Measurements from ENCODE around the gene CLP1. TPM values are rescaled to one million over a fixed set of nuclear protein-coding genes. Genes with fewer than 3 reads are reported as not detected.
"Not testable (repeated sequence)": the region's sequence is repeated elsewhere in the genome, so short reads cannot be mapped to it uniquely, and the experiment has no call there.

Gene CLP1
- total and polyA plus RNA-seq, 3 experiments from 2014 or later: 8.2 to 23.4 (median 22.4) TPM

GRCh38 chr11:57699813-57700212 lies 42.3 kb downstream of the CLP1 start:
- Histone ChIP-seq H3K9me3 (ENCODE audit: low read length) (no peaks in the 10 kb centered on the region), H3K27ac (ENCODE audit: low read depth, low read length) (no peak overlapping the region), H3K4me3 (ENCODE audit: low read length) (no peak overlapping the region), H3K36me3 (ENCODE audit: insufficient read depth, low read length) (peaks cover 45% of the 10 kb centered on the region), H3K27me3 (ENCODE audit: insufficient read depth, low read length, poor library complexity, severe bottlenecking) (no peaks in the 10 kb centered on the region), H3K4me1 (ENCODE audit: insufficient read depth, low read length) (no peaks in the 10 kb centered on the region)
- peaks cover 13 to 84% (median 16%) of the 10 kb centered on the region in 3 donors for H3K36me3 Mint-ChIP-seq
- no peaks in the 10 kb centered on the region for H3K4me1 Mint-ChIP-seq
- H3K27me3 Mint-ChIP-seq: no peaks in the 10 kb centered on the region
- CTCF ChIA-PET: no interaction called here
- no peak for DNase-seq
- H3K9me3 Mint-ChIP-seq: no peaks in the 10 kb centered on the region
- no peak overlapping the region for H3K4me3 Mint-ChIP-seq
- POLR2A ChIA-PET: no interaction called here
- H3K27ac Mint-ChIP-seq: peak overlapping the region in 2 of 8 donors; percentile 35 to 61

- Histone ChIP-seq H3K27ac (ENCODE audit: low read depth, low read length) (no peak overlapping the region), H3K4me1 (ENCODE audit: insufficient read depth, low read length) (no peaks in the 10 kb centered on the region), H3K27me3 (ENCODE audit: insufficient read depth, low read length, poor library complexity, severe bottlenecking) (no peaks in the 10 kb centered on the region), H3K9me3 (ENCODE audit: low read length) (no peaks in the 10 kb centered on the region), H3K4me3 (ENCODE audit: low read length) (no peak overlapping the region), H3K36me3 (ENCODE audit: insufficient read depth, low read length) (peaks cover 42% of the 10 kb centered on the region)
- DNase-seq: no peak
- Mint-ChIP-seq H3K27ac (peak overlapping the region in 2 of 8 donors; percentile 23 to 37), H3K36me3 (peaks cover 13 to 83% (median 16%) of the 10 kb centered on the region in 3 donors), H3K4me3 (peak overlapping the region in 1 of 7 donors; percentile 27), H3K27me3 (no peaks in the 10 kb centered on the region), H3K4me1 (no peaks in the 10 kb centered on the region), H3K9me3 (no peaks in the 10 kb centered on the region)
- POLR2A ChIA-PET: no interaction called here
- CTCF ChIA-PET: no interaction called here
These were observed 42.9 kb downstream of the CLP1 start for GRCh38 chr11:57700425-57700824.

- Histone ChIP-seq H3K9me3 (ENCODE audit: low read length) (no peaks in the 10 kb centered on the region), H3K27me3 (ENCODE audit: insufficient read depth, low read length, poor library complexity, severe bottlenecking) (no peaks in the 10 kb centered on the region), H3K27ac (ENCODE audit: low read depth, low read length) (no peak overlapping the region), H3K36me3 (ENCODE audit: insufficient read depth, low read length) (peaks cover 24% of the 10 kb centered on the region), H3K4me1 (ENCODE audit: insufficient read depth, low read length) (no peaks in the 10 kb centered on the region), H3K4me3 (ENCODE audit: low read length) (no peak overlapping the region)
- Mint-ChIP-seq H3K36me3 (peaks cover 5 to 70% (median 14%) of the 10 kb centered on the region in 3 donors), H3K4me1 (peaks cover 4 to 8% (median 5%) of the 10 kb centered on the region in 3 donors), H3K27me3 (no peaks in the 10 kb centered on the region), H3K27ac (peak overlapping the region in 2 of 8 donors; percentile 50 to 57), H3K4me3 (no peak overlapping the region), H3K9me3 (no peaks in the 10 kb centered on the region)
- ChIA-PET POLR2A (interaction anchor here (1.0 kb wide), 1 partner anchor 20 kb away, joined by 6 read pairs; no protein-coding TSS in a partner anchor), CTCF (interaction anchor here (1.7 kb wide), 1 partner anchor 63 kb away, joined by 4 read pairs; no protein-coding TSS in a partner anchor)
- no peak for DNase-seq
These were observed 45.8 kb downstream of the CLP1 start for GRCh38 chr11:57703341-57703740.

- ChIA-PET POLR2A (no interaction called here), CTCF (interaction anchor here (1.8 kb wide), 1 partner anchor 95 kb away, joined by 4 read pairs; no protein-coding TSS in a partner anchor)
- peaks cover 8% of the 10 kb centered on the region for H3K4me1 ChIP-seq (ENCODE audit: insufficient read depth, low read length)
- Mint-ChIP-seq H3K36me3 (peaks cover 0 to 61% (median 6%) of the 10 kb centered on the region in 3 donors), H3K27ac (peak overlapping the region in 3 of 8 donors; percentile 58 to 80 (median 66)), H3K9me3 (no peaks in the 10 kb centered on the region), H3K4me1 (peaks cover 9 to 12% (median 12%) of the 10 kb centered on the region in 3 donors), H3K4me3 (no peak overlapping the region), H3K27me3 (no peaks in the 10 kb centered on the region)
- H3K27ac ChIP-seq (ENCODE audit: low read depth, low read length): no peak overlapping the region
- no peak for DNase-seq
- peaks cover 11% of the 10 kb centered on the region for H3K36me3 ChIP-seq (ENCODE audit: insufficient read depth, low read length)
- H3K9me3 ChIP-seq (ENCODE audit: low read length): no peaks in the 10 kb centered on the region
- no peak overlapping the region for H3K4me3 ChIP-seq (ENCODE audit: low read length)
- no peaks in the 10 kb centered on the region for H3K27me3 ChIP-seq (ENCODE audit: insufficient read depth, low read length, poor library complexity, severe bottlenecking)
These were observed 47.4 kb downstream of the CLP1 start for GRCh38 chr11:57704932-57705331.

- H3K9me3 ChIP-seq (ENCODE audit: low read length); H3K27me3 Mint-ChIP-seq; H3K4me3 Mint-ChIP-seq; H3K27me3 ChIP-seq (ENCODE audit: insufficient read depth, low read length, poor library complexity, severe bottlenecking); POLR2A ChIA-PET; H3K27ac ChIP-seq (ENCODE audit: low read depth, low read length); H3K9me3 Mint-ChIP-seq; DNase-seq; H3K4me3 ChIP-seq (ENCODE audit: low read length): not testable (repeated sequence)
- peaks cover 0 to 58% (median 6%) of the 10 kb centered on the region in 3 donors for H3K36me3 Mint-ChIP-seq
- H3K4me1 ChIP-seq (ENCODE audit: insufficient read depth, low read length): peaks cover 10% of the 10 kb centered on the region
- H3K4me1 Mint-ChIP-seq: peaks cover 11 to 17% (median 15%) of the 10 kb centered on the region in 3 donors
- peaks cover 10% of the 10 kb centered on the region for H3K36me3 ChIP-seq (ENCODE audit: insufficient read depth, low read length)
- peak overlapping the region in 2 of 8 donors; percentile 26 to 42 for H3K27ac Mint-ChIP-seq
- CTCF ChIA-PET: interaction anchor here (1.8 to 2.8 kb wide), 2 partner anchors 95 to 137 kb away, joined by 4 to 7 read pairs; partner anchors contain the start of gene UBE2L6
These were observed 47.9 kb downstream of the CLP1 start for GRCh38 chr11:57705432-57705831.

GRCh38 chr11:57709802-57710367 lies 52.3 kb downstream of the CLP1 start:
- no peak for DNase-seq
- peaks cover 0 to 35% (median 7%) of the 10 kb centered on the region in 3 donors for H3K36me3 Mint-ChIP-seq
- ChIA-PET POLR2A (interaction anchor here (0.6 to 0.9 kb wide), 3 partner anchors 39 to 304 kb away, joined by 3 to 8 read pairs (median 3); no protein-coding TSS in a partner anchor), CTCF (interaction anchor here (1.0 to 2.4 kb wide), 3 partner anchors 91 to 179 kb away, joined by 3 to 10 read pairs (median 3); partner anchors contain the start of gene TIMM10)
- no peak overlapping the region for H3K4me3 ChIP-seq (ENCODE audit: low read length)
- no peaks in the 10 kb centered on the region for H3K27me3 Mint-ChIP-seq
- peaks cover 42% of the 10 kb centered on the region for H3K4me1 ChIP-seq (ENCODE audit: insufficient read depth, low read length)
- H3K4me3 Mint-ChIP-seq: peak overlapping the region in 1 of 7 donors; percentile 17
- H3K27me3 ChIP-seq (ENCODE audit: insufficient read depth, low read length, poor library complexity, severe bottlenecking): no peaks in the 10 kb centered on the region
- peaks cover under 1% of the 10 kb centered on the region for H3K36me3 ChIP-seq (ENCODE audit: insufficient read depth, low read length)
- H3K9me3 ChIP-seq (ENCODE audit: low read length): no peaks in the 10 kb centered on the region
- H3K4me1 Mint-ChIP-seq: peaks cover 43 to 58% (median 56%) of the 10 kb centered on the region in 3 donors
- no peak overlapping the region for H3K27ac ChIP-seq (ENCODE audit: low read depth, low read length)
- no peaks in the 10 kb centered on the region for H3K9me3 Mint-ChIP-seq
- peak overlapping the region in 3 of 8 donors; percentile 15 to 53 (median 30) for H3K27ac Mint-ChIP-seq

Other genes starting within 250 kb of the CLP1 start
- gene SLC43A3, start 230.6 kb upstream of the CLP1 start, total RNA-seq: 100 to 1,000 TPM; 434 to 447 TPM
- 32.6 TPM for gene SLC43A3, start 230.6 kb upstream of the CLP1 start, polyA plus RNA-seq
- gene RTN4RL2, start 197.2 kb upstream of the CLP1 start, total RNA-seq: under 1 TPM; 0.24 to 0.27 TPM
- 0.28 TPM for gene RTN4RL2, start 197.2 kb upstream of the CLP1 start, polyA plus RNA-seq
- gene SLC43A1, start 142.1 kb upstream of the CLP1 start, total RNA-seq: 10 to 100 TPM; 24.2 to 25.3 TPM
- 23.5 TPM for gene SLC43A1, start 142.1 kb upstream of the CLP1 start, polyA plus RNA-seq
- 100 to 1,000 TPM; 151 to 154 TPM for gene TIMM10, start 127.0 kb upstream of the CLP1 start, total RNA-seq
- 72.2 TPM for gene TIMM10, start 127.0 kb upstream of the CLP1 start, polyA plus RNA-seq
- gene SMTNL1, start 120.2 kb upstream of the CLP1 start, total RNA-seq: not detected
- gene SMTNL1, start 120.2 kb upstream of the CLP1 start, polyA plus RNA-seq: 0.16 TPM
- 10 to 100 TPM; 74.9 to 79.2 TPM for gene UBE2L6, start 90.1 kb upstream of the CLP1 start, total RNA-seq
- gene UBE2L6, start 90.1 kb upstream of the CLP1 start, polyA plus RNA-seq: 286 TPM
- not detected for gene SERPING1, start 60.1 kb upstream of the CLP1 start, total RNA-seq
- gene SERPING1, start 60.1 kb upstream of the CLP1 start, polyA plus RNA-seq: not detected
- gene YPEL4, start 7.8 kb upstream of the CLP1 start, total RNA-seq: 1 to 10 TPM; 1.0 to 1.7 TPM
- 0.37 TPM for gene YPEL4, start 7.8 kb upstream of the CLP1 start, polyA plus RNA-seq
- gene ZDHHC5, start 10.4 kb downstream of the CLP1 start, total RNA-seq: 10 to 100 TPM; 83.9 to 89.0 TPM
- 45.1 TPM for gene ZDHHC5, start 10.4 kb downstream of the CLP1 start, polyA plus RNA-seq
- gene MED19, start 54.5 kb downstream of the CLP1 start, total RNA-seq: 10 to 100 TPM; 16.8 to 18.4 TPM
- 19.7 TPM for gene MED19, start 54.5 kb downstream of the CLP1 start, polyA plus RNA-seq
- 100 to 1,000 TPM; 129 to 131 TPM for gene TMX2, start 54.8 kb downstream of the CLP1 start, total RNA-seq
- 89.9 TPM for gene TMX2, start 54.8 kb downstream of the CLP1 start, polyA plus RNA-seq
- 100 to 1,000 TPM; 272 to 276 TPM for gene SELENOH, start 83.7 kb downstream of the CLP1 start, total RNA-seq
- 201 TPM for gene SELENOH, start 83.7 kb downstream of the CLP1 start, polyA plus RNA-seq
- gene BTBD18, start 94.1 kb downstream of the CLP1 start, total RNA-seq: not detected
- gene BTBD18, start 94.1 kb downstream of the CLP1 start, polyA plus RNA-seq: 0.89 TPM
- gene CTNND1, start 104.0 kb downstream of the CLP1 start, total RNA-seq: 1 to 10 TPM; 3.1 to 4.4 TPM
- 0.95 TPM for gene CTNND1, start 104.0 kb downstream of the CLP1 start, polyA plus RNA-seq

Measured in CD8-positive, alpha-beta memory T cell (primary cell).